Panc1 (cell line): ENCODE measurements around the gene OR2B2.
"Not testable (repeated sequence)": the region's sequence is repeated elsewhere in the genome, so short reads cannot be mapped to it uniquely, and the experiment has no call there.

ENCODE experiments used
- CTCF ChIP-seq: fragments of 450-650 bp; IDR thresholded peaks from 2 replicates; pipeline ENCODE4 v1.5.1; 2017; ENCODE audit warnings: mild to moderate bottlenecking
- POLR2AphosphoS5 ChIP-seq: IDR thresholded peaks from 2 replicates; pipeline ENCODE4 v1.6.1; 2012; ENCODE audit warnings: mild to moderate bottlenecking, low read depth, low read length, moderate library complexity
- REST ChIP-seq, 2 experiments: IDR thresholded peaks; 2 replicates each; pipeline ENCODE4 v1.6.1; 2011 to 2012; ENCODE audit warnings: low read depth in 2 of 2, control low read depth in 1 of 2, low read length in 1 of 2, mild to moderate bottlenecking in 1 of 2, moderate library complexity in 1 of 2; ENCODE audit not compliant: insufficient read depth in 1 of 2
- SIN3A ChIP-seq: IDR thresholded peaks from 2 replicates; pipeline ENCODE4 v1.6.1; 2012; ENCODE audit warnings: low read depth, mild to moderate bottlenecking, low read length, moderate library complexity, borderline replicate concordance; ENCODE audit not compliant: insufficient read depth

- TF ChIP-seq CTCF; REST (IDR thresholded peaks at IDR 0.05; ENCODE audit: insufficient read depth in 1 of 2, low read depth in 2 of 2, low read length in 1 of 2); POLR2AphosphoS5; SIN3A: not testable (repeated sequence)
Observed at GRCh38 chr6:27900197-27900596, 12.0 kb downstream of the OR2B2 start.
